KMS-11 (cell line): Measurements from ENCODE around the gene LGR5.

Experiments used
- H2AFZ ChIP-seq: fragments of 200-600 bp; sonication (generic); 2 replicates; pipeline ENCODE4 v1.6.1; 2016; ENCODE audit warnings: antibody characterized with exemption, mixed run types, low read depth
- H3K27ac ChIP-seq: fragments of 200-600 bp; sonication (generic); 2 replicates; pipeline ENCODE4 v1.6.1; 2016; ENCODE audit warnings: mild to moderate bottlenecking, mixed run types
- H3K27me3 ChIP-seq: fragments of 200-600 bp; sonication (generic); 2 replicates; pipeline ENCODE4 v1.6.1; 2017; ENCODE audit warnings: mild to moderate bottlenecking, low read depth, mixed run types, moderate library complexity; ENCODE audit not compliant: insufficient read depth
- H3K36me3 ChIP-seq: fragments of 200-600 bp; sonication (generic); 2 replicates; pipeline ENCODE4 v1.6.1; 2017; ENCODE audit warnings: mild to moderate bottlenecking, mixed run types; ENCODE audit not compliant: insufficient read depth
- H3K4me1 ChIP-seq: fragments of 200-600 bp; sonication (generic); 2 replicates; pipeline ENCODE4 v1.6.1; 2016; ENCODE audit warnings: mild to moderate bottlenecking, low read depth, mixed run types; ENCODE audit not compliant: poor library complexity, severe bottlenecking
- H3K4me2 ChIP-seq: fragments of 200-600 bp; sonication (generic); 2 replicates; pipeline ENCODE4 v1.7.0; 2016; ENCODE audit warnings: mild to moderate bottlenecking, mixed run types
- H3K4me3 ChIP-seq: fragments of 200-600 bp; sonication (generic); IDR thresholded peaks from 2 replicates; pipeline ENCODE4 v1.6.1; 2017; ENCODE audit warnings: low read depth, low read length, mixed read lengths; ENCODE audit not compliant: insufficient read depth
- H3K79me2 ChIP-seq: fragments of 200-600 bp; sonication (generic); 2 replicates; pipeline ENCODE4 v1.6.1; 2016; ENCODE audit warnings: low read depth, mixed run types; ENCODE audit not compliant: insufficient read depth
- H3K9ac ChIP-seq: fragments of 200-600 bp; sonication (generic); 2 replicates; pipeline ENCODE4 v1.6.1; 2016; ENCODE audit warnings: mild to moderate bottlenecking, mixed run types
- H4K20me1 ChIP-seq: fragments of 200-600 bp; sonication (generic); 2 replicates; pipeline ENCODE4 v1.6.1; 2016; ENCODE audit warnings: mild to moderate bottlenecking, mixed run types; ENCODE audit not compliant: insufficient read depth
- CTCF ChIP-seq: fragments of 200-600 bp; sonication (generic); conservative IDR thresholded peaks from 2 replicates; pipeline ENCODE4 v1.6.1; 2017; ENCODE audit warnings: low read depth, mild to moderate bottlenecking, antibody characterized with exemption, low read length, moderate library complexity, mixed read lengths

LGR5 gene

GRCh38 chr12:71441836-71442566, 2.4 kb downstream of the LGR5 start:
- TF ChIP-seq CTCF, result no peak
- H4K20me1 ChIP-seq, result no peaks in the 10 kb centered on the region
- no peaks in the 10 kb centered on the region for H3K27me3 ChIP-seq
- H3K4me3 ChIP-seq, result no peak overlapping the region
- no peak overlapping the region for H3K4me2 ChIP-seq
- no peak overlapping the region for H2AFZ ChIP-seq
- no peak overlapping the region for H3K9ac ChIP-seq
- no peaks in the 10 kb centered on the region for H3K4me1 ChIP-seq
- H3K79me2 ChIP-seq, result no peaks in the 10 kb centered on the region
- H3K27ac ChIP-seq, result no peak overlapping the region
- H3K36me3 ChIP-seq, result no peaks in the 10 kb centered on the region

- no peak for TF ChIP-seq CTCF
- Histone ChIP-seq H3K79me2 (no peaks in the 10 kb centered on the region), H3K27me3 (no peaks in the 10 kb centered on the region)
Observed at GRCh38 chr12:71442567-71442931, 3.0 kb downstream of the LGR5 start.

GRCh38 chr12:71445071-71445470, 5.5 kb downstream of the LGR5 start:
- Histone ChIP-seq H3K79me2 (no peaks in the 10 kb centered on the region), H2AFZ (no peak overlapping the region), H3K9ac (no peak overlapping the region), H3K4me3 (no peak overlapping the region), H3K27me3 (no peaks in the 10 kb centered on the region), H3K27ac (no peak overlapping the region), H3K36me3 (no peaks in the 10 kb centered on the region), H4K20me1 (no peaks in the 10 kb centered on the region), H3K4me1 (no peaks in the 10 kb centered on the region), H3K4me2 (no peak overlapping the region)
- TF ChIP-seq CTCF, result no peak

More at GRCh38 chr12:71442567-71442931, 3.0 kb downstream of the LGR5 start:
- no peaks in the 10 kb centered on the region for H4K20me1 ChIP-seq
- H3K4me2 ChIP-seq, result no peak overlapping the region
- no peaks in the 10 kb centered on the region for H3K4me1 ChIP-seq
- H3K36me3 ChIP-seq, result no peaks in the 10 kb centered on the region
- H2AFZ ChIP-seq, result no peak overlapping the region
- no peak overlapping the region for H3K9ac ChIP-seq
- no peak overlapping the region for H3K27ac ChIP-seq
- no peak overlapping the region for H3K4me3 ChIP-seq

GRCh38 chr12:71447691-71448132, 8.1 kb downstream of the LGR5 start:
- H3K9ac ChIP-seq, result no peak overlapping the region
- H3K36me3 ChIP-seq, result no peaks in the 10 kb centered on the region
- H3K4me1 ChIP-seq, result no peaks in the 10 kb centered on the region
- TF ChIP-seq CTCF, result no peak
- H4K20me1 ChIP-seq, result no peaks in the 10 kb centered on the region
- H2AFZ ChIP-seq, result no peak overlapping the region
- no peak overlapping the region for H3K27ac ChIP-seq
- H3K4me3 ChIP-seq, result no peak overlapping the region
- H3K27me3 ChIP-seq, result no peaks in the 10 kb centered on the region
- no peak overlapping the region for H3K4me2 ChIP-seq
- H3K79me2 ChIP-seq, result no peaks in the 10 kb centered on the region
